Measurements from ENCODE around the gene CD4. TPM values are rescaled to one million over a fixed set of nuclear protein-coding genes. Genes with fewer than 3 reads are reported as not detected.

The CD4 gene
- total and polyA plus RNA-seq, 2 of the 4 experiments (the other 2 are of a cell fraction), result 5.7 to 15.0 TPM

DNA sequence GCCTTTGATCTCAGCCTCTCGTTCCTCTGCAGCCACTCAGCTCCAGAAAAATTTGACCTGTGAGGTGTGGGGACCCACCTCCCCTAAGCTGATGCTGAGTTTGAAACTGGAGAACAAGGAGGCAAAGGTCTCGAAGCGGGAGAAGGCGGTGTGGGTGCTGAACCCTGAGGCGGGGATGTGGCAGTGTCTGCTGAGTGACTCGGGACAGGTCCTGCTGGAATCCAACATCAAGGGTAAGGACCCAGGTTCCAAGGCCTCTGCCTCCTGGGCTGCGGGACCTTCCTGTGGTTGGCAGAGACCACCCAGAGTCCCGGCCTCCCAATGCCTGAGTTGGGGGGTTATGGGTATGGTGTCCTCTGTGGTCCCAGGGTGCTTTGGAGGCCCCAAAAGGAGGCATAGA lies 27.8 kb downstream of the CD4 start:
- in situ Hi-C loops (cut with MboI; ENCODE audit: low sequenced_read_pairs) (no loop called here), dilution Hi-C loops (cut with HindIII; ENCODE audit: low sequenced_read_pairs, unreplicated experiment) (no loop called here), intact Hi-C loops (cut with micrococcal nuclease) (no loop called here)
- no peak overlapping the region for H4K5ac ChIP-seq (ENCODE audit: low read depth, low read length)
- no peaks in the 10 kb centered on the region for H4K20me1 ChIP-seq (ENCODE audit: insufficient read depth, low read length)
- H3K4me1 ChIP-seq (ENCODE audit: control insufficient read depth, insufficient read depth, low read length), result peaks cover 7% of the 10 kb centered on the region; the same call in 1 of the 2 replicates
- H3K4ac ChIP-seq (ENCODE audit: low read depth, low read length), result no peak overlapping the region
- 0 out of 2 replicates have a peak, but pooled peaks cover 2% of the 10 kb centered on the region for H3K27me3 ChIP-seq (ENCODE audit: control insufficient read depth, insufficient read depth, low read length)
- no peak overlapping the region for H2AK5ac ChIP-seq (ENCODE audit: low read depth, low read length)
- no peak overlapping the region for H2AFZ ChIP-seq (replicated peaks; ENCODE audit: low read length, poor library complexity)
- DNase-seq, result no peak
- no peak overlapping the region for H4K91ac ChIP-seq (ENCODE audit: insufficient read depth, low read depth, low read length)
- no peak for ATAC-seq (ENCODE audit: low read depth)
- peaks cover 4% of the 10 kb centered on the region; the same call in 1 of the 2 replicates for H3K9me1 ChIP-seq (ENCODE audit: insufficient read depth, low read length)
- no peak overlapping the region for H3K14ac ChIP-seq (replicated peaks; ENCODE audit: low read depth, low read length)
- no peak overlapping the region for H2BK20ac ChIP-seq (ENCODE audit: low read depth, low read length)
- no peaks in the 10 kb centered on the region for H3K9me3 ChIP-seq (ENCODE audit: control insufficient read depth, insufficient read depth, low read length)
- TF ChIP-seq MXI1 (IDR thresholded peaks at IDR 0.05; ENCODE audit: borderline replicate concordance, low read depth, low read length), result no peak
- TF ChIP-seq RAD21 (IDR thresholded peaks at IDR 0.05; ENCODE audit: low read length), result no peak
- TF ChIP-seq CEBPB (IDR thresholded peaks at IDR 0.05; ENCODE audit: low read depth, low read length), result no peak
- TF ChIP-seq BHLHE40 (IDR thresholded peaks at IDR 0.05; ENCODE audit: low read depth, low read length), result no peak
- no peak for TF ChIP-seq NFE2L2 (IDR thresholded peaks at IDR 0.05; ENCODE audit: low read depth, low read length)
- no peak for TF ChIP-seq MAFK (IDR thresholded peaks at IDR 0.05; ENCODE audit: low read depth, low read length)
- TF ChIP-seq MAZ (IDR thresholded peaks at IDR 0.05; ENCODE audit: borderline replicate concordance, low read depth, low read length), result no peak
- TF ChIP-seq SMC3 (IDR thresholded peaks at IDR 0.05; ENCODE audit: low read depth, low read length), result no peak
- TF ChIP-seq, protein P1, sequence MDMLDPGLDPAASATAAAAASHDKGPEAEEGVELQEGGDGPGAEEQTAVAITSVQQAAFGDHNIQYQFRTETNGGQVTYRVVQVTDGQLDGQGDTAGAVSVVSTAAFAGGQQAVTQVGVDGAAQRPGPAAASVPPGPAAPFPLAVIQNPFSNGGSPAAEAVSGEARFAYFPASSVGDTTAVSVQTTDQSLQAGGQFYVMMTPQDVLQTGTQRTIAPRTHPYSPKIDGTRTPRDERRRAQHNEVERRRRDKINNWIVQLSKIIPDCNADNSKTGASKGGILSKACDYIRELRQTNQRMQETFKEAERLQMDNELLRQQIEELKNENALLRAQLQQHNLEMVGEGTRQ (IDR thresholded peaks at IDR 0.05; ENCODE audit: low read depth, low read length), result no peak
- TF ChIP-seq, protein P2, sequence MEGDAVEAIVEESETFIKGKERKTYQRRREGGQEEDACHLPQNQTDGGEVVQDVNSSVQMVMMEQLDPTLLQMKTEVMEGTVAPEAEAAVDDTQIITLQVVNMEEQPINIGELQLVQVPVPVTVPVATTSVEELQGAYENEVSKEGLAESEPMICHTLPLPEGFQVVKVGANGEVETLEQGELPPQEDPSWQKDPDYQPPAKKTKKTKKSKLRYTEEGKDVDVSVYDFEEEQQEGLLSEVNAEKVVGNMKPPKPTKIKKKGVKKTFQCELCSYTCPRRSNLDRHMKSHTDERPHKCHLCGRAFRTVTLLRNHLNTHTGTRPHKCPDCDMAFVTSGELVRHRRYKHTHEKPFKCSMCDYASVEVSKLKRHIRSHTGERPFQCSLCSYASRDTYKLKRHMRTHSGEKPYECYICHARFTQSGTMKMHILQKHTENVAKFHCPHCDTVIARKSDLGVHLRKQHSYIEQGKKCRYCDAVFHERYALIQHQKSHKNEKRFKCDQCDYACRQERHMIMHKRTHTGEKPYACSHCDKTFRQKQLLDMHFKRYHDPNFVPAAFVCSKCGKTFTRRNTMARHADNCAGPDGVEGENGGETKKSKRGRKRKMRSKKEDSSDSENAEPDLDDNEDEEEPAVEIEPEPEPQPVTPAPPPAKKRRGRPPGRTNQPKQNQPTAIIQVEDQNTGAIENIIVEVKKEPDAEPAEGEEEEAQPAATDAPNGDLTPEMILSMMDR (conservative IDR thresholded peaks at IDR 0.05; ENCODE audit: low read depth, low read length), result no peak
- TF ChIP-seq POLR2A (IDR thresholded peaks at IDR 0.05; ENCODE audit: low read depth, low read length), result no peak
- no peak for TF ChIP-seq FOS (IDR thresholded peaks at IDR 0.05; ENCODE audit: low read depth, low read length)
- TF ChIP-seq, protein P3, sequence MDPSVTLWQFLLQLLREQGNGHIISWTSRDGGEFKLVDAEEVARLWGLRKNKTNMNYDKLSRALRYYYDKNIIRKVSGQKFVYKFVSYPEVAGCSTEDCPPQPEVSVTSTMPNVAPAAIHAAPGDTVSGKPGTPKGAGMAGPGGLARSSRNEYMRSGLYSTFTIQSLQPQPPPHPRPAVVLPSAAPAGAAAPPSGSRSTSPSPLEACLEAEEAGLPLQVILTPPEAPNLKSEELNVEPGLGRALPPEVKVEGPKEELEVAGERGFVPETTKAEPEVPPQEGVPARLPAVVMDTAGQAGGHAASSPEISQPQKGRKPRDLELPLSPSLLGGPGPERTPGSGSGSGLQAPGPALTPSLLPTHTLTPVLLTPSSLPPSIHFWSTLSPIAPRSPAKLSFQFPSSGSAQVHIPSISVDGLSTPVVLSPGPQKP (IDR thresholded peaks at IDR 0.05; ENCODE audit: borderline replicate concordance, low read depth, low read length), result no peak
- TF ChIP-seq RFX5 (IDR thresholded peaks at IDR 0.05; ENCODE audit: low read depth, low read length), result no peak
- TF ChIP-seq RCOR1 (IDR thresholded peaks at IDR 0.05; ENCODE audit: insufficient replicate concordance, low read length), result no peak
- TF ChIP-seq CHD1 (IDR thresholded peaks at IDR 0.05; ENCODE audit: low read depth, low read length), result no peak
- H4K8ac ChIP-seq (ENCODE audit: low read depth in 2 of 2, low read length in 2 of 2), result no peak overlapping the region
- POLR2A ChIA-PET (ENCODE audit: unreplicated experiment), result no interaction called here
- CTCF ChIA-PET, result no interaction called here
- peaks cover 3% of the 10 kb centered on the region for H3K36me3 ChIP-seq (ENCODE audit: control insufficient read depth, insufficient read depth, low read length)
- no peak overlapping the region for H3K56ac ChIP-seq (ENCODE audit: extremely low read depth, insufficient read depth, low read length)
- H3K27ac ChIP-seq (ENCODE audit: insufficient read depth, low read length), result no peak overlapping the region
- no TSS peak for BruUV-seq (replicated peaks)
- no peak overlapping the region for H3K23ac ChIP-seq (ENCODE audit: low read depth, low read length)
- no peak overlapping the region for H3K4me2 ChIP-seq (ENCODE audit: low read depth, low read length)
- no peak overlapping the region for H2BK120ac ChIP-seq (ENCODE audit: low read depth, low read length)
- no peak overlapping the region for H3K4me3 ChIP-seq (ENCODE audit: insufficient read depth, low read depth, low read length)
- H3K18ac ChIP-seq (ENCODE audit: low read depth, low read length), result no peak overlapping the region
- WGBS, 2 experiments (ENCODE audit: extremely low coverage in 2 of 2, insufficient read length in 1 of 2), result 86% methylated on average over 4 of the region's 8 CpGs; no CpG with 5 or more reads in 1 of the 2 experiments
- H2AK9ac ChIP-seq (replicated peaks; ENCODE audit: low read depth, low read length, poor library complexity), result no peak overlapping the region
- 0 out of 4 replicates have a peak, but pooled peaks cover 0 to 3% of the 10 kb centered on the region in 2 experiments for H3K79me1 ChIP-seq (ENCODE audit: low read depth in 1 of 2, low read length in 2 of 2)
- no peak overlapping the region for H2BK15ac ChIP-seq (ENCODE audit: low read depth, low read length)
- H3K9ac ChIP-seq (ENCODE audit: low read depth, low read length), result no peak overlapping the region
- H2BK5ac ChIP-seq (ENCODE audit: low read depth, low read length, poor library complexity, severe bottlenecking), result no peak overlapping the region
